ENCODE data around the gene GUK1. TPM values are rescaled to one million over a fixed set of nuclear protein-coding genes. Genes with fewer than 3 reads are reported as not detected.

Gene GUK1
- total RNA-seq, 1 experiment from 2014 or later: 111 TPM

DNA sequence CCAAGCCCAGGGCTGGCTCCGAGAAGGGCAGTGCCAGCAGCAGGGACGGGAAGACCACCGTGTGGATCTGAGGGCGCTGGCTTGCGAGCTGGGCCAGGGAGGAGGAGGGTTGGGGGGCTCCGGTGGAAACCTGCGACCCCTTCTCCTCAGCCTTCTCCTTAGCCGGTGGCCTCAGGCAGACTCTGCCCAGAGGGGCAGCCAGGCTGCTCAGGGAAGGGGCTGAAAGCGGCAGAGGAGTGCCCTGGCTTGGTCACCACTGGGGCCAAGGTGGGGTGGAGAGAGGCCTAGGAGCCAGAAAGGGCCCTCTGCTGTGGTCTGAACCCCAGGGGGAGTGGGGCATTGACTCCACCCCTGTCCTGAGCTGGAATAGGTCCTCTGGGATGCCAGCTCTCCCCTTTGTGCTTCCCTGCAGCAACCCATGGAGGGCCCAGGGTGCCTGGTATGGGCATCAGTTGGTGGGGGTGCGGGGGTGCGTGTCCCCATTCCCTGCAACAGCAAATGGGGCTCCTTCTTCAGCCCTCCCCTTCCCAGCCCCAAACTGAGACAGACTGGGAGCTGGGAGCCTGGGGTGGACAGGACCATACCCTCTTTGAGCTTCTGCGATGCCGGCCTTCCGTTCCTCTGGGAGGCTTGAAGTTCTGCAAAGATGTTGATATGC is 19.1 kb downstream of the GUK1 start (continued):
- TF ChIP-seq, protein P1, sequence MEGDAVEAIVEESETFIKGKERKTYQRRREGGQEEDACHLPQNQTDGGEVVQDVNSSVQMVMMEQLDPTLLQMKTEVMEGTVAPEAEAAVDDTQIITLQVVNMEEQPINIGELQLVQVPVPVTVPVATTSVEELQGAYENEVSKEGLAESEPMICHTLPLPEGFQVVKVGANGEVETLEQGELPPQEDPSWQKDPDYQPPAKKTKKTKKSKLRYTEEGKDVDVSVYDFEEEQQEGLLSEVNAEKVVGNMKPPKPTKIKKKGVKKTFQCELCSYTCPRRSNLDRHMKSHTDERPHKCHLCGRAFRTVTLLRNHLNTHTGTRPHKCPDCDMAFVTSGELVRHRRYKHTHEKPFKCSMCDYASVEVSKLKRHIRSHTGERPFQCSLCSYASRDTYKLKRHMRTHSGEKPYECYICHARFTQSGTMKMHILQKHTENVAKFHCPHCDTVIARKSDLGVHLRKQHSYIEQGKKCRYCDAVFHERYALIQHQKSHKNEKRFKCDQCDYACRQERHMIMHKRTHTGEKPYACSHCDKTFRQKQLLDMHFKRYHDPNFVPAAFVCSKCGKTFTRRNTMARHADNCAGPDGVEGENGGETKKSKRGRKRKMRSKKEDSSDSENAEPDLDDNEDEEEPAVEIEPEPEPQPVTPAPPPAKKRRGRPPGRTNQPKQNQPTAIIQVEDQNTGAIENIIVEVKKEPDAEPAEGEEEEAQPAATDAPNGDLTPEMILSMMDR (IDR thresholded peaks at IDR 0.05): no peak
- no peak for TF ChIP-seq ZNF219 (CRISPR knock-in tag; IDR thresholded peaks at IDR 0.05; ENCODE audit: borderline replicate concordance)
- TF ChIP-seq, protein P2, sequence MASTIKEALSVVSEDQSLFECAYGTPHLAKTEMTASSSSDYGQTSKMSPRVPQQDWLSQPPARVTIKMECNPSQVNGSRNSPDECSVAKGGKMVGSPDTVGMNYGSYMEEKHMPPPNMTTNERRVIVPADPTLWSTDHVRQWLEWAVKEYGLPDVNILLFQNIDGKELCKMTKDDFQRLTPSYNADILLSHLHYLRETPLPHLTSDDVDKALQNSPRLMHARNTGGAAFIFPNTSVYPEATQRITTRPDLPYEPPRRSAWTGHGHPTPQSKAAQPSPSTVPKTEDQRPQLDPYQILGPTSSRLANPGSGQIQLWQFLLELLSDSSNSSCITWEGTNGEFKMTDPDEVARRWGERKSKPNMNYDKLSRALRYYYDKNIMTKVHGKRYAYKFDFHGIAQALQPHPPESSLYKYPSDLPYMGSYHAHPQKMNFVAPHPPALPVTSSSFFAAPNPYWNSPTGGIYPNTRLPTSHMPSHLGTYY (CRISPR knock-in tag; IDR thresholded peaks at IDR 0.05): no peak

DNA sequence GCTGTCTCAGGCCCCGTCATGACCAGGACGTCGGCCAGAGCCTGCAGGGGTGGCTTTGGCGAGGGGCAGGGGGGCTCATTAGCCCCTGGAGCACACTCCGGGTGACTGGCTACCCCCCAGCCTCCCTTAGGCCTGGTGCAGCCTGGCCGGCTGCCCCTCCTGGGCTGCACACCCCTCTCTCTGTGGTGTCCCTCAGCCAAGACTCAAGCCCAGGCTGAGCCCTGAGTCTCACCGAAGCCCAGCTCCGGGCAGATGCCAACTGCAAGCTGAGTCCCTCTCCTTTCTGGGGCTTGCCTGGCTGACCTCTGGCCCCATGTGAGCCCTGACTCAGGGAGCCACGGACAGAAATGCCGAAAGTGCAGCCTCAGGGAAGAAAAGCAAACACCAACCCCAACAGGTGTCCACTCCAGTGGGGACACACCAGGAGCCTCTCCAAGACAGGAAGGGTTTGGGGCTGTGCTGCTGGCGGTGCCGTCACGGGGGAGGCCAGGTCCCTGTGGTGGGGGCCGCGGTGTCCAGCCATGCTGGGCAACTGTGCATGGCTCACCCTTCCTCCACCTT is 20.2 kb downstream of the GUK1 start:
- Mint-ChIP-seq H3K27me3 (ENCODE audit: low read depth) (peaks cover 22% of the 10 kb centered on the region), H3K4me3 (no peak overlapping the region), H3K27ac (no peak overlapping the region), H3K4me1 (peaks cover 8% of the 10 kb centered on the region; the same call in 1 of the 2 replicates), H3K36me3 (no peaks in the 10 kb centered on the region), H3K9me3 (no peaks in the 10 kb centered on the region)
- DNase-seq (ENCODE audit: low spot score) (no peak), ATAC-seq (no peak)
- CTCF ChIA-PET: no interaction called here
- POLR2A ChIA-PET: no interaction called here
- no peak for TF ChIP-seq FOXJ3 (CRISPR knock-in tag; IDR thresholded peaks at IDR 0.05; ENCODE audit: borderline replicate concordance)
- no peak for TF ChIP-seq OVOL2 (CRISPR knock-in tag; IDR thresholded peaks at IDR 0.05; ENCODE audit: borderline replicate concordance)
- TF ChIP-seq EMX1 (CRISPR knock-in tag; IDR thresholded peaks at IDR 0.05): no peak
- TF ChIP-seq NFE2L1 (CRISPR knock-in tag; IDR thresholded peaks at IDR 0.05): no peak
- TF ChIP-seq, protein P3, sequence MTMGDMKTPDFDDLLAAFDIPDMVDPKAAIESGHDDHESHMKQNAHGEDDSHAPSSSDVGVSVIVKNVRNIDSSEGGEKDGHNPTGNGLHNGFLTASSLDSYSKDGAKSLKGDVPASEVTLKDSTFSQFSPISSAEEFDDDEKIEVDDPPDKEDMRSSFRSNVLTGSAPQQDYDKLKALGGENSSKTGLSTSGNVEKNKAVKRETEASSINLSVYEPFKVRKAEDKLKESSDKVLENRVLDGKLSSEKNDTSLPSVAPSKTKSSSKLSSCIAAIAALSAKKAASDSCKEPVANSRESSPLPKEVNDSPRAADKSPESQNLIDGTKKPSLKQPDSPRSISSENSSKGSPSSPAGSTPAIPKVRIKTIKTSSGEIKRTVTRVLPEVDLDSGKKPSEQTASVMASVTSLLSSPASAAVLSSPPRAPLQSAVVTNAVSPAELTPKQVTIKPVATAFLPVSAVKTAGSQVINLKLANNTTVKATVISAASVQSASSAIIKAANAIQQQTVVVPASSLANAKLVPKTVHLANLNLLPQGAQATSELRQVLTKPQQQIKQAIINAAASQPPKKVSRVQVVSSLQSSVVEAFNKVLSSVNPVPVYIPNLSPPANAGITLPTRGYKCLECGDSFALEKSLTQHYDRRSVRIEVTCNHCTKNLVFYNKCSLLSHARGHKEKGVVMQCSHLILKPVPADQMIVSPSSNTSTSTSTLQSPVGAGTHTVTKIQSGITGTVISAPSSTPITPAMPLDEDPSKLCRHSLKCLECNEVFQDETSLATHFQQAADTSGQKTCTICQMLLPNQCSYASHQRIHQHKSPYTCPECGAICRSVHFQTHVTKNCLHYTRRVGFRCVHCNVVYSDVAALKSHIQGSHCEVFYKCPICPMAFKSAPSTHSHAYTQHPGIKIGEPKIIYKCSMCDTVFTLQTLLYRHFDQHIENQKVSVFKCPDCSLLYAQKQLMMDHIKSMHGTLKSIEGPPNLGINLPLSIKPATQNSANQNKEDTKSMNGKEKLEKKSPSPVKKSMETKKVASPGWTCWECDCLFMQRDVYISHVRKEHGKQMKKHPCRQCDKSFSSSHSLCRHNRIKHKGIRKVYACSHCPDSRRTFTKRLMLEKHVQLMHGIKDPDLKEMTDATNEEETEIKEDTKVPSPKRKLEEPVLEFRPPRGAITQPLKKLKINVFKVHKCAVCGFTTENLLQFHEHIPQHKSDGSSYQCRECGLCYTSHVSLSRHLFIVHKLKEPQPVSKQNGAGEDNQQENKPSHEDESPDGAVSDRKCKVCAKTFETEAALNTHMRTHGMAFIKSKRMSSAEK (CRISPR knock-in tag; IDR thresholded peaks at IDR 0.05; ENCODE audit: borderline replicate concordance): no peak
- no peak for TF ChIP-seq SMAD4 (CRISPR knock-in tag; IDR thresholded peaks at IDR 0.05)
- TF ChIP-seq ATF1 (CRISPR knock-in tag; IDR thresholded peaks at IDR 0.05): no peak
- TF ChIP-seq ESRRA (CRISPR knock-in tag; IDR thresholded peaks at IDR 0.05; ENCODE audit: borderline replicate concordance): no peak
- TF ChIP-seq JAZF1 (CRISPR knock-in tag; IDR thresholded peaks at IDR 0.05): no peak
- no peak for TF ChIP-seq GABPB1 (CRISPR knock-in tag; IDR thresholded peaks at IDR 0.05)
- no peak for TF ChIP-seq MYBL2 (CRISPR knock-in tag; IDR thresholded peaks at IDR 0.05)
- TF ChIP-seq, protein P4, sequence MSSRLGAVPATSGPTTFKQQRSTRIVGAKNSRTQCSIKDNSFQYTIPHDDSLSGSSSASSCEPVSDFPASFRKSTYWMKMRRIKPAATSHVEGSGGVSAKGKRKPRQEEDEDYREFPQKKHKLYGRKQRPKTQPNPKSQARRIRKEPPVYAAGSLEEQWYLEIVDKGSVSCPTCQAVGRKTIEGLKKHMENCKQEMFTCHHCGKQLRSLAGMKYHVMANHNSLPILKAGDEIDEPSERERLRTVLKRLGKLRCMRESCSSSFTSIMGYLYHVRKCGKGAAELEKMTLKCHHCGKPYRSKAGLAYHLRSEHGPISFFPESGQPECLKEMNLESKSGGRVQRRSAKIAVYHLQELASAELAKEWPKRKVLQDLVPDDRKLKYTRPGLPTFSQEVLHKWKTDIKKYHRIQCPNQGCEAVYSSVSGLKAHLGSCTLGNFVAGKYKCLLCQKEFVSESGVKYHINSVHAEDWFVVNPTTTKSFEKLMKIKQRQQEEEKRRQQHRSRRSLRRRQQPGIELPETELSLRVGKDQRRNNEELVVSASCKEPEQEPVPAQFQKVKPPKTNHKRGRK (CRISPR knock-in tag; IDR thresholded peaks at IDR 0.05; ENCODE audit: borderline replicate concordance): no peak
- TF ChIP-seq, protein P5, sequence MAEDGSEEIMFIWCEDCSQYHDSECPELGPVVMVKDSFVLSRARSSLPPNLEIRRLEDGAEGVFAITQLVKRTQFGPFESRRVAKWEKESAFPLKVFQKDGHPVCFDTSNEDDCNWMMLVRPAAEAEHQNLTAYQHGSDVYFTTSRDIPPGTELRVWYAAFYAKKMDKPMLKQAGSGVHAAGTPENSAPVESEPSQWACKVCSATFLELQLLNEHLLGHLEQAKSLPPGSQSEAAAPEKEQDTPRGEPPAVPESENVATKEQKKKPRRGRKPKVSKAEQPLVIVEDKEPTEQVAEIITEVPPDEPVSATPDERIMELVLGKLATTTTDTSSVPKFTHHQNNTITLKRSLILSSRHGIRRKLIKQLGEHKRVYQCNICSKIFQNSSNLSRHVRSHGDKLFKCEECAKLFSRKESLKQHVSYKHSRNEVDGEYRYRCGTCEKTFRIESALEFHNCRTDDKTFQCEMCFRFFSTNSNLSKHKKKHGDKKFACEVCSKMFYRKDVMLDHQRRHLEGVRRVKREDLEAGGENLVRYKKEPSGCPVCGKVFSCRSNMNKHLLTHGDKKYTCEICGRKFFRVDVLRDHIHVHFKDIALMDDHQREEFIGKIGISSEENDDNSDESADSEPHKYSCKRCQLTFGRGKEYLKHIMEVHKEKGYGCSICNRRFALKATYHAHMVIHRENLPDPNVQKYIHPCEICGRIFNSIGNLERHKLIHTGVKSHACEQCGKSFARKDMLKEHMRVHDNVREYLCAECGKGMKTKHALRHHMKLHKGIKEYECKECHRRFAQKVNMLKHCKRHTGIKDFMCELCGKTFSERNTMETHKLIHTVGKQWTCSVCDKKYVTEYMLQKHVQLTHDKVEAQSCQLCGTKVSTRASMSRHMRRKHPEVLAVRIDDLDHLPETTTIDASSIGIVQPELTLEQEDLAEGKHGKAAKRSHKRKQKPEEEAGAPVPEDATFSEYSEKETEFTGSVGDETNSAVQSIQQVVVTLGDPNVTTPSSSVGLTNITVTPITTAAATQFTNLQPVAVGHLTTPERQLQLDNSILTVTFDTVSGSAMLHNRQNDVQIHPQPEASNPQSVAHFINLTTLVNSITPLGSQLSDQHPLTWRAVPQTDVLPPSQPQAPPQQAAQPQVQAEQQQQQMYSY (CRISPR knock-in tag; IDR thresholded peaks at IDR 0.05): no peak
- TF ChIP-seq, protein P6, sequence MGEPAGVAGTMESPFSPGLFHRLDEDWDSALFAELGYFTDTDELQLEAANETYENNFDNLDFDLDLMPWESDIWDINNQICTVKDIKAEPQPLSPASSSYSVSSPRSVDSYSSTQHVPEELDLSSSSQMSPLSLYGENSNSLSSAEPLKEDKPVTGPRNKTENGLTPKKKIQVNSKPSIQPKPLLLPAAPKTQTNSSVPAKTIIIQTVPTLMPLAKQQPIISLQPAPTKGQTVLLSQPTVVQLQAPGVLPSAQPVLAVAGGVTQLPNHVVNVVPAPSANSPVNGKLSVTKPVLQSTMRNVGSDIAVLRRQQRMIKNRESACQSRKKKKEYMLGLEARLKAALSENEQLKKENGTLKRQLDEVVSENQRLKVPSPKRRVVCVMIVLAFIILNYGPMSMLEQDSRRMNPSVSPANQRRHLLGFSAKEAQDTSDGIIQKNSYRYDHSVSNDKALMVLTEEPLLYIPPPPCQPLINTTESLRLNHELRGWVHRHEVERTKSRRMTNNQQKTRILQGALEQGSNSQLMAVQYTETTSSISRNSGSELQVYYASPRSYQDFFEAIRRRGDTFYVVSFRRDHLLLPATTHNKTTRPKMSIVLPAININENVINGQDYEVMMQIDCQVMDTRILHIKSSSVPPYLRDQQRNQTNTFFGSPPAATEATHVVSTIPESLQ (CRISPR knock-in tag; IDR thresholded peaks at IDR 0.05): no peak
- TF ChIP-seq, protein P7, sequence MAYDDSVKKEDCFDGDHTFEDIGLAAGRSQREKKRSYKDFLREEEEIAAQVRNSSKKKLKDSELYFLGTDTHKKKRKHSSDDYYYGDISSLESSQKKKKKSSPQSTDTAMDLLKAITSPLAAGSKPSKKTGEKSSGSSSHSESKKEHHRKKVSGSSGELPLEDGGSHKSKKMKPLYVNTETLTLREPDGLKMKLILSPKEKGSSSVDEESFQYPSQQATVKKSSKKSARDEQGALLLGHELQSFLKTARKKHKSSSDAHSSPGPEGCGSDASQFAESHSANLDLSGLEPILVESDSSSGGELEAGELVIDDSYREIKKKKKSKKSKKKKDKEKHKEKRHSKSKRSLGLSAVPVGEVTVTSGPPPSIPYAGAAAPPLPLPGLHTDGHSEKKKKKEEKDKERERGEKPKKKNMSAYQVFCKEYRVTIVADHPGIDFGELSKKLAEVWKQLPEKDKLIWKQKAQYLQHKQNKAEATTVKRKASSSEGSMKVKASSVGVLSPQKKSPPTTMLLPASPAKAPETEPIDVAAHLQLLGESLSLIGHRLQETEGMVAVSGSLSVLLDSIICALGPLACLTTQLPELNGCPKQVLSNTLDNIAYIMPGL (CRISPR knock-in tag; IDR thresholded peaks at IDR 0.05): no peak
- no peak for TF ChIP-seq ZNF396 (CRISPR knock-in tag; IDR thresholded peaks at IDR 0.05; ENCODE audit: borderline replicate concordance)
